ENCODE results near the gene RAI1.

RAI1 gene

DNA sequence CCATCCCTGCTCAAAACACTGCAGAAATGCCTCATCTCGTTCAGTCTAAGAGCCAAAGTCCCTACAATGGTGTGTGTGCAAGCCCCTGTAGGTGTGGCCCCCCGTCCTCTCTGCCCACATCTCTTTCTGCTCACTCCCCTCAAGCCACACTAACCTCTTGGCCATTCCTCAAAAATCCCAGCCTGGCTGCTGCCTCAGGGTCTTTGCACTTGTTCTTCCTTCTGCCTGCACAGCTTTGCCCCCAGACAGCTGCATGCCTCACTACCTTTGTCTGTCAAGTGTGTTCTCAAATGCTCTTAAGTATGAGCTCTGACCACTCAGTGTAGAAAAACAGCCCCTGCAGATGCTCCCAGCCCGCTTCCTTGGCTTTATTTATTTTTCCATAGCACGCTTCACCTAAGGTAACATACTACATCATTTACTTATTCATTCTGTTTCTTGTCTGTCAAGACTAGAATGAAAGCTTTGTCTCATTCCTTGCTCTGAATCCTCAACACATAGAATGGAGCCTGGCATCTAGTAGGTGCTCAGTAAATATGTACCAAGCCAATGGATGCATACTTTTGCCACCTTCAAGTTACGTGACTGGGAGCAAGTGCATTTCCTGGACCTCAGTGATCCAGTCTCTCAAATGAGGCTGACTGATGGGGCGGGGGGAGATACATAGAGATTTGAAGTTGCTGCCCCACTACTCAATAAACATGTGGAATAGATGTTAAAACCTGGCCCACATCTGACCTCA is 38.1 kb downstream of the RAI1 start:
- DNase-seq (ENCODE audit: low read depth), result no peak

DNA sequence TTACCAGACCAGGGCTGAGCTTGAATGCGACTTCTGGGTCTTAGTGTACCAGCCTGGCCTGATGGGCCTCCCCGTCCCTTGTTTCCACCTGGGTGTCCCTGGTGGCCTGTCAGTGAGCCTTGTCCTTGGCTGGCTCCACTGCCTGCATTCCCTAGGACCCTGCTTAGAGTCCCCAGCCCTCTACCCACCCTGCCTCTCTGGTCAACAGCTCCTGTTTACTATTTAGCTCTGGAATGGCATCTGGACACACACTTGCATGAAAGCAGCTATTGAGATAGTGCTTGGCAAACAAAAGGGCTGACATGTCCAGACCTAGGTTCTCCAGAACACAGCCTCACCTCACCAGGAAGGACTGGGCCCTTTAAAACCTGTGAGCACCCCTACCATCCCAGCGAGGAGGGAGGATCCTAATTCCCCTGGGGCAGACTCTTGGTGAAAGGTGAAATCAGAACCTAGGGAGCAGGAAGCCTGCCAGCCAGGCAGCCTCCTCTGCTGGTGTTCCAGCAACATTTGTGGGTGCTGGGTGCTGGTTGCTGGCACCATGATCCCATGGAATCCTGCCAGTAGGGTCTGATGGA is 38.8 kb downstream of the RAI1 start:
- DNase-seq (ENCODE audit: low read depth), result no peak

DNA sequence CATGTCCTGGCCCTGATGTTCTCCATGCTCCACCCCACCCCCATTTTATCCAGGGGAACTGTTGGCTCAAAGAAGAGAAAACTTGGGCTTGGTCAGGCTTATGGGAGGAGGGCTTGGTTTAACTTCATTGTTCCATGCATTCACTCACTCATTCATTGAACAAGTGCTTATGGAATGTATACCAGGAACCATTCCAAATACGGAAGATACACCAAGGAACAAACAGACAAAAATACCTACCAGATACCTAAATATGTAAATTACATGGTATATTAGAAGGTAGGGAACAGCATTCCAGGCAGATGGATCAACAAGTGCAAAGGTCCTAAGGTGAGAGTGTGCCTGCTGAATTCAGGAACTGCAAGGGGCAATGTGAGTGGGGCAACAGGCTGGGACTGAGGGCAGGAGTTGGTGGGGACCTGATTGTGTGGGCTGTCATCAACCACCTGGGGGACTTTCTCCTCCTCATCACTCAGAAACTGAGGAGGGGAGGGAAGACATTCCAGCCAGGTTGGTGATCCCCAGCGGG is 39.9 kb downstream of the RAI1 start:
- DNase-seq (ENCODE audit: low read depth), result no peak

DNA sequence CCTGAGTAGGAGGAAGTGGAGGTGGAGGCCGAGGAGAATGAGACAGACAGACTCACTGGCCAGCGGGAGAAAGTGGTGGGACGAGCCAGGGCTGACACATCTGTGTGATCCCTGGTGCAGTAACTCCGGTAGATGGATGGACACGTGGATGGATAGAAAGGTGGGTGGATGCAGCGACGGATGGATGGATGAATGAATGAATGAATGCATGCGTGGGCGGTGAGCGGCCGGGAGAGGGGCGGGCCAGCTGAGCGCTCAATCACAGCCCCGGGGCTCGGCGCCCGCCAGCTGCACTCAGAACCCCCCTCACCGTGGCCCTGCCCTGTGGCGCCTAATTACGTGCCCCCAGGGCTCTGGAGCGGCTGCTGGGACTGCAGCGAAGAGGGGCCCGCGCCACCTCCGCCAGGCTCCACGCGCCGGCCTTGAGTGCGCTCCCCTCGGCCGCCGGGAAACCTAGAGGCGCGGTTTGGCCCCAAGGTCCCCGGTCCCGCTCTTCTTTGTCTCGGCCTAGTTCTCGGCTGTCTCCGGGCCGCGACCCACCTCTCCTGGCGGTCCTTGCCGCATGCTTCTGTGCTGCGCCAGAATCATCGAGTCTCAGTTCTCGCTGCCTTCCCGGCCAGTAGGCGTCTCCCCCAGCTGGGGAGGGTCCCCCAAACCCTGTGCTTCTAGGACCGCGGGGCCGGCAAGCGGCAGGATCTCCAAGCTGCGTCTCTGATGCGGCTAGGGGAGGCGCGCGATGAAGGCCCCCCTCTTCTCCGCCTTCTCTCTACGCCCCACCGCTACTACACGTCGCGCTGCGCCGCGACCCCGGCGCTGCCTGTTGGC is 41.0 kb downstream of the RAI1 start:
- no peak for DNase-seq (ENCODE audit: low read depth)

DNA sequence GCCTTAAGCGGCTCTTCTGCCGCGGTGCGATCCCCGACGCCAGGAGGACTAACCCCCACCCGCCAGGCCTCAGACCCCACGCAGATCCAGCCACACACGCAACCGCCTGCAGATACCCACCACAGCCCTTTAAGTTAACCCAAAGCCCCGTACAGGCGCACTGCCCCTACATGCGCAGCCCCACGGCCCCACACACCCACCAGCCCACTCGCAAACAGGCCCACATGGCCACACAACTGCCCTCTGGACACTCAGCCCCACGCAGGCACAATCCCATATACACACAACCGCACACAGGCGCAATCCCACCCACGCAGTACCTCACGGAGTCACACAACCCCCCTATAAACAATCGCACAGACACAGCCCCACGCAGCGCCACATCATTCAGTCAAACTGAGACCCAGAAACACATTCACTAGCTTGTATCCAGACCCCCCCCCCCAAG is 41.7 kb downstream of the RAI1 start:
- DNase-seq (ENCODE audit: low read depth), result no peak

DNA sequence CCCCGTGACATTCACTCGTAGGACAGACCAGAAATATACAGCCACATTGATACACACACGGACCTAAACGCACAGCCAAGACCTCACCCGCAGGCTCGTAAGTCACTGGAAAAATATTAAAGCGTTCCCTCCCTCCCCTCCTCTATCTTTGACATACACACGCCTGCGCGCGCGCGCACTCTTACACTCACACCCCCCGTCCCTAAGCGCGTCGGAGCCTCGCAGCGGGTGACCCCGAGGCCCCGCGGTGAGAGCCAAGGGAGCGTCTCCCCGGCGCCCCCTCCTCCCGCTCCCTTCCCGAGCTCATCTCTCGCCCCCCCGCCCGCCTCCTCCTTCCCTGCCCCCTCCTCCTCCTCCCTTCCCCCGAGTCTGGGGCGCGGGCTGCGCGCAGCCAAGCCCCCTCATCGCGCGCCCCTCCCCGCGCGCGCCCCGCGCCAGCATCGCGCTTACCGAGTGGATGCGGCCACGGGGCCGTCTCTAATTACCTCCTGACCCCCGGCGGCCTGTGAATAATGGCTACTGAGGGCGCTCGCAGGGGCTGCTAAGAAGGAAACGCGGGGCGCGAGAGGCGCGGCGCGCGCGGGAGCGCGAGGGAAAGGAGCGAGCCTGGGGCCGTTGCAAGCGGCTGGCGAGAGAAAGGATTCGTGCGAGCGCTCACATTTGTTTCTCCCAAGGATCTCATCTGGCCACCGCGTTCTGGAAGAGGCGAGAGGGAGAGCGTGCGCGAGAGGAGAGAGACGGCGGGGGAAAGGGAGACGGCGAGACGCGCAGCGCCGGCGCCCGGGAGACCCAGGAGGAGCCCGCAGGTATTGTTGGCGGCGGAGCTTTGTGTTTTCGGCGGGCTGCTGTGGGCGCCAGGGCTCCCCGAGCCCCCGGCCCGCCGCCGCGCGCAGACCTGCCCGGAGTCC is 42.4 kb downstream of the RAI1 start:
- no peak for DNase-seq (ENCODE audit: low read depth)

DNA sequence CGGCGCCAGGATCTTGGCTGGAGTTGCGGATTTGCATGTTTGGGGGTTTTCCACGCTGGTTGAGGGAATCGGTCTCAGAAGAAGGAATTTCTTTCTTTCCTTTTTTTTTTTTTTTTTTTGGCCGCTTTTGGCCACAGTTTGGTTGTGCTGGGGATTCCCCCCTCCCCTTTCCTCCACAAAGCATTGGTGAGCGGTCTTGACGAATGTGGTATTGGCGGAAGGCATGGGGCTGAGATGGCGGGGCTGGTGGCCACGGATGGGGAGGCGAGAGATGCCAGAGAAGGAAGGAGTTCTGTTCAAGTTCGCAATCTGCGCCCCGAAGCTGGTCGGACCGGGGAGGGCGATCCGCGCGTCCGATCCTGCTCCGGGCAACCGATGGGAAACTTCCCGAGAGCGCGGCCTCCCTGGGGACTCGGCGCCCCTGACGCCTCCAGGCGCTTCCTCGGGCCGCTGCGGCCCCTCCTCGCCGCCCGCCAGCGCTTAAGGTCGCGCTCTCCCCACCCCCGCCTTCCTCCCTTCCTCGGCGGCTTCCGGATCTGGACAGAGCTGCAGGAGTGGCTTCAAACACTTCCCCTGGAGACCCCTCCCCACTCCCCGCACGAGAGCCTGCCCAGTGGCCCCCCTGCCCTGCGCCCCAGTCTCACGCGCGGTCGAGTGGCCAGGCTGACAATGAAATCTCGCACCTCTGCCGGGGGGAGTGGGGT is 43.2 kb downstream of the RAI1 start:
- no peak for DNase-seq (ENCODE audit: low read depth)

DNA sequence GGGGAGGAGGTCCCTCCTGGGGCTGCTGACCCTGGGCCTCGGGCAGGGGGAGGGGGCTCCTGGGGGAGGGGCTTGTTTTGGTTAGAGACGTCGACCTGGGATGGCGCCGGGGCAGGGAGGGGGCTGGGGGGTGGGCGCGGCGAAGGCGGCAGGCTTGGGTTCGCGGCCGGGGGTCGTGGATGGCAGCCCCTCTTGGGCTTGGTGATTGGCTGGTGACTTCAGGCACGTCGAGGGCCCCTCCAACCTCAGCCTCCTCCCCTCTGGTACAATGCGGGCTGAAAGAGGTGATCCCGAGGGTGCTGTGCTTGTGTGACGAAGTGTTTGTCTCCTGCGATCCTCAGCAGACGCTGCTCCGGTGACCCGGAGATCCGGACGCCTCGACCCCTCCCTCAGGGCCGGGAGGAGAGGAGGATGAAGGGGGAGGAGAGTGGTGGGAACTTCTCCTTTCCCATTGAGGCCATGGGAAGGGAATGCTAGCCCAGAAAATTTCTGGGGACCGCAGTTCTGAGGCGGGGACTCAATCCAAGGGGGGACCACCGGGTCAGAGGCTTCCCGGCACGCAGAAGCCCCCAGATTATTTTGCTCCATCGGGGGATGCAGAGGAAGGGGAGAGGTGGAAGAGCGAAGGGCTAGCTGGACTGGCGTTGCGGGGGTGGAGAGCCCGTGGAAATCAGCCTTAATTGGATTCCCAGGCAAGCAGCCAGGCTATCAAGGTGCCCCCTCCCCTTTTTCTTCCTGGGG is 43.9 kb downstream of the RAI1 start:
- DNase-seq (ENCODE audit: low read depth), result no peak

DNA sequence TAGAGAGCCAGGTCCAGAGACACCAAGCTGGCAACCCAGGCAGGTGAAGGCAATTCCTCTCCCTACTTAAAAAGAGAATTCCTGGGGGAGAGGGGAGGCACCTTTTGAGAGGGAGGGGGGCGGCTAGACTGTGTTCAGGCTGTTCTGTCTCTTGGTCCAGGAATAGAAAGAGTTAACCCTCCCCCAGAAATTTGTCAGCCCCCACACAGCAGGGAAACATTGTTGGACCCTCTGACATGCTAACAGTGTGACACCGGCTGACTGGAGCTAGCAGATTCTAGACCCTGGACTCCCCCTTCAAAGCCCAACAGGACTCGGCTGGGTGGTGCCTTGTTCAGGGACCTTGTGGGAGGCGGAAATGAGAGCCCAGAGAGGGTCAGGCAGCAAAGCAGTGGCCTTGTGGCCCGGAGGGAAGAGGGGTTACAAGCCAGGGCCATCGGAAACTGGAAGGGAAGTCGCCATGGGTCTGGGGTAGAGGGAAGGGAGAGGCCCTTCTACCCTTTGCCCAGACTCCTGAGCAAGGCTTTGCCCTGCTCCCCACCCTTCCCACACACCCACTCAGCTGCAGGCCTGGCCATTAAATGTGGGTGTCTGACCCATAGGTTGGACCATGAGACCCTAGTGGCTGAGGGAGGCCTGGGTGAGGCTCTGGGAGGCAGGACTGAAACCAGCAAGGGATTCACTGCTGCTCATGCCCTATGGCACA is 44.6 kb downstream of the RAI1 start:
- DNase-seq (ENCODE audit: low read depth), result no peak

DNA sequence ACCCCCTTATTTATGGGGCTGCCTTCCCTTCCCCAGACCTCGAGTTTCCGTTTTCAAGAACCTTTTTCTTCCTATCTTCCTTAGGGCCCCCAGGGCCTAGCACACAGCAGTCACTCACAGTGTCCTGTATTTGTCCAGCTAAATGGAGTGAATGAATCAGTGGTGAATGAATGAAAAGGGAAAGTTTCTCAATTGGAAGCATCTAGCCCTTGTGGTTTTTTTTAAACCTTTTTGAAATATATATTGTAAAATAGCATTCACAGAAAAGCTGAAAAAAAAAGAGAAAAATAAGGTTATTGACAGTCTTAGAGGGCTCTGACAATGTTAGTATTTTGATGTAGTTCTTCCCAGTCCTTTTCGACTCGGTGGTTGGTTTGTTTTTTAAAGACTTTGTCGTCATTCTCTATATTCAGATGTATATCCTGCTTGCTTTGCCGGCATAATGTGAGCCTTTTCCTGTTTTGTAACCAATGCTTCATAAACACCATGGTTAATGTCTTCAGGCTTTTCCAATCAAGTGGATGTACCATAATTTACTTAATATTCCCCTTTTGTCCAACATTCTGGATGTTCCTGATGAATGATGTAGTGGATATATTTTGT is 45.3 kb downstream of the RAI1 start:
- no peak for DNase-seq (ENCODE audit: low read depth)

DNA sequence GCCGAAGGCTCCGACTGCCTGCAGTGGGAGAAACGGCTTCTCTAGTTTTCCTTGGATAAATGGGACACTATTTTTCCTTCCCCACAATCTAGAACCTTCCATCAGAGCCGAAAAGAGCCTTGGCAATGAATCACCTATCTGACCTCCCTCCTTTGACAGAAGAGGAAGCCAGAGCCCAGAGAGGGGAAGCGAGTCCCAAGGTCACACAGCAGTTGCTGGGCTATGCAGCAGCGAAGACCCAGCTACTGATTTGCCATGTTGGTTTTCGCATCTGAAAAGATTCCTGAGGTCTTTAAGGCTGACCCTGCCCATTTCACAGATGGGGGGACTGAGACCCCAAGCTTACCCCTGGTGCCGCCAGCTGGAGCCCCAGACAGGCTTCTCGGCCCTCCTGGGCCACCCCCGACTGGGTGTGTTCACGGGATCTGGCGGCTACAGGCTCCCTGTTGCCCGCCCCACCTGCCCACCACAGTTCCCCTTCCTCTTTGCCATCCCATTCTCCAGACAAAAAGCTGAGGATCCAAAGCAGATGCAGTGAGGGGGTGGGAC is 45.9 kb downstream of the RAI1 start:
- no peak for DNase-seq (ENCODE audit: low read depth)

DNA sequence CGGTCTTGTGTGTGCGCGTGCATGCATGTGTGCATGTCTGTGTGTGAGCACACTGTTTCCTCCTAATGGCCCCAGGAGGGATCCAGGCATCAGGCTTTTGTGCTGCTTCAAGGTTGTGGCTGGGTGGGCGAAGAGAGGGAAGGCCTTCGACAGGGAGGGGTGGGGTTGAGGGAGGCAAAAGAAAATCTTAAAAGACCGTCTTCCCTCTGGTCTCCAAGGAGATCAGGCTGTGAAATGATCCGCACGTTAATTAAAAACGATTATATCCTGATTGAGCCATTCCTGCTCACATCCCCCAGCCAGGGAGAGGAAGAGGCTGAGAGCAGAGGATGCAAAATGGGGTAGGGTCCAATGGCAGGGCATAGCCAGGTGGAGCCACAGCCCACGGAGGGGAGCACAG is 46.9 kb downstream of the RAI1 start:
- DNase-seq (ENCODE audit: low read depth), result no peak

DNA sequence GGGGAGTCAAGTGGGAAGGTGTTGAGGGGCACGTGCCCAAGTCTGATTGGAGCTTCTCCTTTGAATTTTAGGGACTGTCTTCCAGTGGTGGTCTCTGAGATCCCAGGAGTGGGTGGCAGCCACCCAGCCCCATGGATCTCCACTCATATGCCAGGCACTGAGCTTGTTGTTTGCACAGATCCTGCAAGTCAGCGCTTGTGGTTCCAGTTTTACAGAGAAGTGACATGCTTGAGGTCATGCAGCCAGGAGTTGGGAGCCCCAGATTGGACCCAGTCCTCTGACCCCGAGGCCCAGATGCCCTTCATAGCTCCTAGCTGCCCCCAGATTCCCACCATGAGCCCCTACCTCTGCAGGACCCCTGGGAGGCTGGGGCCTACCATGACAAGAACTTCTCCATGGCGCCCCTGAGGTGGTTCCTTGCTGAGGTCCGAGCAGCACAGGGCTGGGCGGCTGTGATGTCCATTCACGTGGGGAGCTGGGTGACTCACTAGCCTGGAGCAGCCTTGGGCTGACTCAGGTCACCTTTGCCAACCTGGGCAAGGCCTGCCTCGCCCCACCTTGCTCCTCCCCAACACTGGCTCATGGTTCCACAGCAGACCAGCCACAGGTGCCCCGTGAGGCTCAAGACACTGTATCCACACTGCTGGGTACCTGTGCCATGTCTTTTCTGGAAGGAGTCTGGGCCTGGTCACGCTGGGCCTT is 47.4 kb downstream of the RAI1 start:
- DNase-seq (ENCODE audit: low read depth), result no peak

DNA sequence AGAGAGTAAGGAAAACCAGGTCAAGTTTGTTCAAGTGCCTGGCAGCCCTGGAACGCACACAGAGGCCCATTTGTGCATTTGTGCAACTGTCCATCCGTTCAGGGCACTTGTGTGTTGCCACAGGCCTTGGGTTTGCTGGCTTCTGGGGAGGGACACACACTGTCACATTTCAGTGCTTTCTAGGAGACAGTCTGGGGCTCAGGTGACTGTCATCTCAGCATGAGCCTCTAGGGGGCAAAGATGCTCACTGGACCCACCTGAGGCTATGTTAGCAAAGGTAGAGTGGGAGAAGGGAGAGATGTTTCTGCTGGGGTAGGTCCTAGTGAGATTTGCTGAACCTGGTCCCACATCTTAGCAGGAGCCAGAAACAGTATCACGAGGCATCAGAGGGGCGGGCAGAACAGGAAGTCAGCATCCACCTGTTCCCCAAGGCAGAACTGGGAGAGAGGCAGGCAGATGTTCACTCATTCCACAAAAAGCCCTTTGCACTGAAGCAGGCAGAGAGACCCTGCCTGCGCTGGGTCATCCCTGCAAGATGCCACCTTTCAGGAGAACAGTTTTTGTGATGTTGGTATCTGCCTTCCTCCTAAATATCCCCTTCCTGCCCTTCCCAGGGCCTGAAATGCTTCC is 48.5 kb downstream of the RAI1 start:
- DNase-seq (ENCODE audit: low read depth), result peak; percentile 37

DNA sequence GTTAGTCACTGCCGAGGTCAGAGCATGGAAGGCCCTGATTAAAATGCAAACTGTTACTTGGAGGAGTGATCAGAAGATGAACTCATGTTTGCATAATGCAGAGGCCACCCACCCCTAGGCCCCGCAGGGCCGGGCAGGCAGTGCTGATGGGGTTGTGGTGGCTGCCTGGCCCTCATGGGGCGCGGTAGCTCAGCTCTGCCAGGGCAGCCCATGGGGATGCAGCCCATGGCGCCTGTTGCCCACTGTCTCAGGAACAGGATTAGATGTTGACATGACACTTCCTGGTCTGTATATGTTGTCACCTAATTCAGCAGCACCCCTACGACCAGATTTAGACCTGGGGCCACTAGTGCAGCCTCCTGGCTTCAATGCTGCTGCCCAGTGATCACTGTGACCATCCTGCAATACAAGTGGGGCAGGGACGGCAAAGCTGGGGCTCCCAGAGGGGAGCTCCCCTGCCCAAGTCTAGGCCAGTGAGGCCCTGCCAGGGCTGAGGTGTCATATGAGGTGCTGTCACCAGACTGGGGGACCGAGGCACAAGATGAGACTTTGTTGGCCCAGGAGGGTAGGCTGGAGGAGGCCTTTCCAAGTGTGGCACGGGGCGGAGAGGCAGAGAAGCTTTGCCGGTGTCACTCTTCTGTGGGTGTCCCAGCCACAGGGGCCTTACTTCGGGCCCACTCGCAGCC is 49.1 kb downstream of the RAI1 start:
- DNase-seq (ENCODE audit: low read depth), result no peak

DNA sequence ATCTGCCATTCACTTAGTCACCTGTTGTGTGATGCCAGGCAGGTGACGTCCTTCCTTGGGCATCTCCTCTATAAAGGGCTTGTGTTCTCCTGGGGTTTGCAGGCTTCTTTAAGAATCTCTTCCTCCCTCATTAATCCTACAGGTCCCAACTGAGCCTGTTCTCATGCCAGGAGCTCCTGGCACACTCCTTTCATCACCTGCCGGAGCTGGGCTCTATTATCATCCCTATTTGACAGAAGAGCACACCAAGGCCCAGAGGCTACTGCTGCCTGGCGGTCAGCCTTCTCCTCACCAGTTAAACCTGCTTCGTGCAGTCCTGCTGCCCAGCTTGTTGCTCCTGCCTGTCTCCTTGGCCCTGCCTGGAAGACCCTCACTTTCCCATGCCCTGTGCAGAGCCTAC is 51.2 kb downstream of the RAI1 start:
- DNase-seq (ENCODE audit: low read depth), result no peak

DNA sequence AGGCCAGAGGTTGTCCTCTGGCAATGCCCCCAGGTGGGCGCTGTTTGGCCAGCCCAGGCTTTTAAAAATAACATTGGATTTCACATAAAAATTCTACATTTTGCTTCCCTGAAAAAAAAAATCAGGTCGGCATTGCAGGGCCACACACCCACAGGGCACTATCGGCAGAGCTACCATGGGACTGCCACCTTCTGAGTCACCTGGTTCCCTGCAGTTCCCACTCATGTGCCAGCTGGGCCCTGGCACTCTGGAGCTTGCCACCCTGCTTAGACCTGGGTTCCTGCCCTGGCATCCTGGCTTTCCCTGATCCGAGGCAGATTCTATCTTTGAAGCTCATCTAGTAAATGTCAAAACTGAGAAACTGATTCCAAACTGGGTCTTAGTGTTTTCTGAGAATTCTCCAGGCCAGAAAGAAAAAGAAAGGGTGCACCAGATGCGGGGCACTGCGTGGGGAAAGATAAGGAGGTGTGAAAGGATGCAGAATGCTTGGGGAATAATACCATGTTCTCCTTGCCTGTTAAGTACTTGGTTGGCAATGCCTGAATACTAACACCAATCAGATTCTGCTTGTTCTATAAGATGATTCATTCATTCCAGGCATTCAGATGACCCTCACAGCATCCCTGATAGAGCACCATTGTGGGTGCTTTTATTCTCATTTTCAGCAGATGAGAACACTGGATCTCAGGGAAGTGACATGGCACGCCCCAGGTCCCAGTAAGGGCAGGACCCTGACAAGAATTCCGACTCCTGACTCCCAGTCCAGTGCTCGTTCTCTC is 51.8 kb downstream of the RAI1 start:
- no peak for DNase-seq (ENCODE audit: low read depth)

Measured in activated gamma-delta T cell treated with anti-CD3 and anti-CD28 coated beads, Interleukin-2, amount 50 U/mL, for 16 hours (primary cell).